WTC11 (cell line): ENCODE data around the gene PCNX4. TPM values are rescaled to one million over a fixed set of nuclear protein-coding genes. Genes with fewer than 3 reads are reported as not detected.

Experiments
- ATAC-seq: fragments of 200-7000 bp; cut with Tn5 transposase; 2 replicates; pipeline ENCODE4 v1.10.0; 2021; ENCODE audit warnings: mild to moderate bottlenecking, moderate library complexity
- CTCF ChIA-PET: fragments of 300-600 bp; sonication (Branson Sonifier 250); formaldehyde crosslinking; loops from one replicate; lab custom pipeline; 2021; ENCODE audit warnings: antibody characterized with exemption; lab: Charles Lee
- POLR2A ChIA-PET: fragments of 350-600 bp; sonication (Branson Sonifier 250); formaldehyde crosslinking; loops from one replicate; lab custom pipeline; 2021; ENCODE audit warnings: antibody characterized with exemption; lab: Charles Lee
- DNase-seq: peaks from one replicate; pipeline ENCODE4 v3.0.0; 2021; ENCODE audit warnings: low spot score
- H3K27ac Mint-ChIP-seq: 2 replicates; pipeline ENCODE4 v1.8.0; 2021; ENCODE audit warnings: mixed read lengths
- H3K27me3 Mint-ChIP-seq: 2 replicates; pipeline ENCODE4 v1.8.0; 2021; ENCODE audit warnings: low read depth, mild to moderate bottlenecking, moderate library complexity, mixed read lengths
- H3K36me3 Mint-ChIP-seq: 2 replicates; pipeline ENCODE4 v1.8.0; 2021; ENCODE audit warnings: mixed read lengths
- H3K4me1 Mint-ChIP-seq: 2 replicates; pipeline ENCODE4 v1.8.0; 2022; ENCODE audit warnings: mixed read lengths
- H3K4me3 Mint-ChIP-seq: 2 replicates; pipeline ENCODE4 v1.8.0; 2021; ENCODE audit warnings: mild to moderate bottlenecking, moderate library complexity, mixed read lengths
- H3K9me3 Mint-ChIP-seq: 2 replicates; pipeline ENCODE4 v1.8.0; 2021; ENCODE audit warnings: mixed read lengths
- ATF6 ChIP-seq: sonication (generic); formaldehyde crosslinking; IDR thresholded peaks from 2 replicates; pipeline ENCODE4 v1.8.1; 2023; ENCODE audit warnings: mild to moderate bottlenecking, missing genetic modification reagents
- ESRRA ChIP-seq: sonication (generic); formaldehyde crosslinking; IDR thresholded peaks from 2 replicates; pipeline ENCODE4 v1.8.1; 2022; ENCODE audit warnings: mild to moderate bottlenecking, missing genetic modification reagents, borderline replicate concordance
- FOXK1 ChIP-seq: sonication (generic); formaldehyde crosslinking; IDR thresholded peaks from 2 replicates; pipeline ENCODE4 v1.8.0; 2022; ENCODE audit warnings: mild to moderate bottlenecking, moderate library complexity, missing genetic modification reagents
- FOXP1 ChIP-seq: sonication (generic); formaldehyde crosslinking; IDR thresholded peaks from 2 replicates; pipeline ENCODE4 v1.8.0; 2022; ENCODE audit warnings: missing genetic modification reagents, mild to moderate bottlenecking, moderate library complexity, borderline replicate concordance
- KAT7 ChIP-seq: sonication (generic); formaldehyde crosslinking; IDR thresholded peaks from 2 replicates; pipeline ENCODE4 v1.8.1; 2023; ENCODE audit warnings: missing genetic modification reagents, mild to moderate bottlenecking, borderline replicate concordance
- NFATC4 ChIP-seq: fragments of 250-450 bp; sonication (Bioruptor Pico); IDR thresholded peaks from 2 replicates; pipeline ENCODE4 v1.9.0; 2021; ENCODE audit warnings: mild to moderate bottlenecking
- PRDM15 ChIP-seq: sonication (generic); formaldehyde crosslinking; IDR thresholded peaks from 2 replicates; pipeline ENCODE4 v1.8.0; 2022; ENCODE audit warnings: missing genetic modification reagents
- PRRX2 ChIP-seq: fragments of 250-450 bp; sonication (Bioruptor Pico); IDR thresholded peaks from 2 replicates; pipeline ENCODE4 v1.8.0; 2021; ENCODE audit warnings: mild to moderate bottlenecking
- RELA ChIP-seq: sonication (generic); formaldehyde crosslinking; IDR thresholded peaks from 2 replicates; pipeline ENCODE4 v1.8.1; 2022; ENCODE audit warnings: missing genetic modification reagents, mild to moderate bottlenecking, borderline replicate concordance
- SMAD3 ChIP-seq: sonication (generic); formaldehyde crosslinking; IDR thresholded peaks from 2 replicates; pipeline ENCODE4 v1.8.0; 2022; ENCODE audit warnings: missing genetic modification reagents, mild to moderate bottlenecking, borderline replicate concordance
- TEAD1 ChIP-seq: sonication (generic); formaldehyde crosslinking; IDR thresholded peaks from 2 replicates; pipeline ENCODE4 v1.8.0; 2022; ENCODE audit warnings: mild to moderate bottlenecking, missing genetic modification reagents
- ZBTB21 ChIP-seq: sonication (generic); formaldehyde crosslinking; IDR thresholded peaks from 2 replicates; pipeline ENCODE4 v1.8.1; 2023; ENCODE audit warnings: mild to moderate bottlenecking, missing genetic modification reagents, borderline replicate concordance
- ZSCAN18 ChIP-seq: fragments of 250-450 bp; sonication (Bioruptor Pico); IDR thresholded peaks from 2 replicates; pipeline ENCODE4 v2.1.2; 2022; ENCODE audit warnings: mild to moderate bottlenecking, moderate library complexity
- total RNA-seq: library from RNA; stranded (reverse); gene quantifications from 3 replicates; pipeline ENCODE4 v1.2.3, GENCODE V29; 2021
- TF ChIP-seq, protein P1 (sequence below): sonication (generic); formaldehyde crosslinking; IDR thresholded peaks from 2 replicates; pipeline ENCODE4 v1.8.0; 2023; ENCODE audit warnings: mild to moderate bottlenecking, missing genetic modification reagents
- TF ChIP-seq, protein P2 (sequence below): fragments of 250-450 bp; sonication (Bioruptor Pico); conservative IDR thresholded peaks from 2 replicates; pipeline ENCODE4 v1.9.0; 2021; ENCODE audit warnings: mild to moderate bottlenecking
- TF ChIP-seq, protein P3 (sequence below): sonication (generic); formaldehyde crosslinking; IDR thresholded peaks from 2 replicates; pipeline ENCODE4 v1.8.0; 2023; ENCODE audit warnings: missing genetic modification reagents, mild to moderate bottlenecking, borderline replicate concordance

PCNX4 gene
- total RNA-seq, 1 experiment from 2014 or later = 31.7 TPM

DNA sequence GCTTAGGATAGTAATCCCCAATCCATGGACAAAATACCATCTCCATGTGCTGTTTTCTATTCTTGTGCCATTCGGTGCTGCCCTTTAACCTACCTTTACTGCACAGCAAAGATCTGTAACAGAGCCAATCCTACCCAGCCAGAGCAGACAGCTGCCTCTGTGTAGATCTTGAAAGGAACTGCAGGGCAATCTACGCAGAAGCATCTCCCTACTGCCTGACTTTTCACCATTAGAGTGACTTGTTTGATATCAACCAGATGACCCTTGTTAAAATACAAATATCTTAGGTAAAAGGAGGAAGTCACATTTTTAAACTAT, 123.4 kb downstream of the PCNX4 start (continued):
- TF ChIP-seq ZBTB21 = no peak
- TF ChIP-seq, all 79 proteins: peak for 0

DNA sequence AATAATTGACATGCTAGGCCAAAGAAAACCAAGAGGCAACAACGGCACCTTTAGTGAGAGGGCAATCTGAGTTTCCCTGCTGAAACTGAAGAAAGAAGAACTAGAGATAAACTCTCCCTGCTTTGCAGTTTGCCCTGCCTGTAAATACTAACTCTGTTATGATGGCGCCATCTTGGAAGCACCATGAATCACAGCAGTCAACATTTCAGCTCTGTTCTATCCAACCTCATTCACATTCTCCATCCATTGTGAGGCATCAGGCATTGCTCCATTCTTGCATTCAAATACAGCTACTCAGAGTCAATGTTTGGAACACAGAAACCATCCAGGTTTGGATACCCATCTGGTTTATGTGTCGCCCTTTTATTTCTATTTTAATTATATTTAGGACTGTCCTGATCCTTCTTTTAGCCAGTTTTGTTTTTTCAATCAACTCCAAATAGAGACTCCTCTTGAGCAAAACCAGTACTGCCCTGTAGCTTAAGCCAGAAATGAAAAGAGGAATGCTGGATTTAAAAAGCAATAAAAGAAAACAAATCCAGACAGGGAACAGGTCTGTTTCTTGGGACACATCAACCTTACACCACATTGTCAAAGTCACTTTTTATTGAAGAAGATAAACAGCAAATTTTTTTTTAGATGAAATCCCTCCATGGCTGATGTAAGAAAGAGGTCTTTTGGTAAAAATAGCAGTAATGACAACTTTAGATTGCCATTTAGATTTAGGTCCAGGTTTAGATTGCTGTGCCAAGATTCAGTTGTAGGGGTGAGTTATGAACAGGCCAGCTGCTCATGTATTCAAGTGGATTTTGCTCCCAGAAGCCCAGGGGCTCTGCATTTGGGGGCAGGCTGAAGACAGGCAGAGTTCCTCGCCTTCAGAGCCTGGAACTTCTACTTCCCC, 124.0 kb downstream of the PCNX4 start:
- ChIA-PET POLR2A (interaction anchor here (2.0 kb wide), 1 partner anchor 33 kb away, joined by 6 read pairs; the partner anchor contains the start of gene PPM1A), CTCF (no interaction called here)
- no peak for DNase-seq
- TF ChIP-seq ESRRA (CRISPR knock-in tag) (no peak), RELA (CRISPR knock-in tag) (no peak), PRRX2 (CRISPR knock-in tag) (no peak), SMAD3 (CRISPR knock-in tag) (no peak), FOXK1 (CRISPR knock-in tag) (no peak), FOXP1 (no peak), KAT7 (CRISPR knock-in tag) (no peak), NFATC4 (CRISPR knock-in tag) (no peak)
- TF ChIP-seq, protein P1, sequence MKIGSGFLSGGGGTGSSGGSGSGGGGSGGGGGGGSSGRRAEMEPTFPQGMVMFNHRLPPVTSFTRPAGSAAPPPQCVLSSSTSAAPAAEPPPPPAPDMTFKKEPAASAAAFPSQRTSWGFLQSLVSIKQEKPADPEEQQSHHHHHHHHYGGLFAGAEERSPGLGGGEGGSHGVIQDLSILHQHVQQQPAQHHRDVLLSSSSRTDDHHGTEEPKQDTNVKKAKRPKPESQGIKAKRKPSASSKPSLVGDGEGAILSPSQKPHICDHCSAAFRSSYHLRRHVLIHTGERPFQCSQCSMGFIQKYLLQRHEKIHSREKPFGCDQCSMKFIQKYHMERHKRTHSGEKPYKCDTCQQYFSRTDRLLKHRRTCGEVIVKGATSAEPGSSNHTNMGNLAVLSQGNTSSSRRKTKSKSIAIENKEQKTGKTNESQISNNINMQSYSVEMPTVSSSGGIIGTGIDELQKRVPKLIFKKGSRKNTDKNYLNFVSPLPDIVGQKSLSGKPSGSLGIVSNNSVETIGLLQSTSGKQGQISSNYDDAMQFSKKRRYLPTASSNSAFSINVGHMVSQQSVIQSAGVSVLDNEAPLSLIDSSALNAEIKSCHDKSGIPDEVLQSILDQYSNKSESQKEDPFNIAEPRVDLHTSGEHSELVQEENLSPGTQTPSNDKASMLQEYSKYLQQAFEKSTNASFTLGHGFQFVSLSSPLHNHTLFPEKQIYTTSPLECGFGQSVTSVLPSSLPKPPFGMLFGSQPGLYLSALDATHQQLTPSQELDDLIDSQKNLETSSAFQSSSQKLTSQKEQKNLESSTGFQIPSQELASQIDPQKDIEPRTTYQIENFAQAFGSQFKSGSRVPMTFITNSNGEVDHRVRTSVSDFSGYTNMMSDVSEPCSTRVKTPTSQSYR (CRISPR knock-in tag) = no peak
- TF ChIP-seq, protein P2, sequence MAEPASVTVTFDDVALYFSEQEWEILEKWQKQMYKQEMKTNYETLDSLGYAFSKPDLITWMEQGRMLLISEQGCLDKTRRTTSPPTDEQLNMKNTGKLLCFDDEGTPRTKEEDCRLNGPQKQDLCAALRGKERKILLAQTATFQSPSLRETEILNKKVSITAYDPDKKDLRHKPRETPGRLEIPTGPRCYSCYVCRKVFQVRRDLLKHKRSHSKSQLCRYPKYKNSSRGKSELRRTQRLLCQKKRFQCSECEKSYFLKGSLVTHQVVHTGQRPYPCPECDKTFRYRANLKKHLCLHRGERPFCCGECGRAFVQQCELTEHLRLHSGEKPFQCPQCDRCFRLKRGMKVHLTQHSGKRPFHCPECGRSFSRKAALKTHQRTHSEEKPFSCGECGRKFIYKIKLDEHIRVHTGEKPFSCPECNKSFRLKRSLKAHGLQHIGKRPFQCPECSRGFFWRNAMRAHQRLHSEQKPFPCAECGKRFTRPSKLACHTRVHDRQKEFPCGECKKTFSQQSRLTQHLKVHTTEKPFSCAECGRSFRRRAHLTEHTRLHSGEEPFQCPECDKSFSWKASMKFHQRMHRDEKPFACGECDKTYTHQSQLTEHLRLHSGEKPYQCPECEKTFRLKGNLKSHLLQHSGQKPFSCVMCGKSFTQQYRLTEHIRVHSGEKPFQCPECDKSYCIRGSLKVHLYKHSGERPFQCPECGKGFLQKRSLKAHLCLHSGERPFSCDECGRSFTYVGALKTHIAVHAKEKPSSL (CRISPR knock-in tag) = no peak
- TF ChIP-seq, protein P3, sequence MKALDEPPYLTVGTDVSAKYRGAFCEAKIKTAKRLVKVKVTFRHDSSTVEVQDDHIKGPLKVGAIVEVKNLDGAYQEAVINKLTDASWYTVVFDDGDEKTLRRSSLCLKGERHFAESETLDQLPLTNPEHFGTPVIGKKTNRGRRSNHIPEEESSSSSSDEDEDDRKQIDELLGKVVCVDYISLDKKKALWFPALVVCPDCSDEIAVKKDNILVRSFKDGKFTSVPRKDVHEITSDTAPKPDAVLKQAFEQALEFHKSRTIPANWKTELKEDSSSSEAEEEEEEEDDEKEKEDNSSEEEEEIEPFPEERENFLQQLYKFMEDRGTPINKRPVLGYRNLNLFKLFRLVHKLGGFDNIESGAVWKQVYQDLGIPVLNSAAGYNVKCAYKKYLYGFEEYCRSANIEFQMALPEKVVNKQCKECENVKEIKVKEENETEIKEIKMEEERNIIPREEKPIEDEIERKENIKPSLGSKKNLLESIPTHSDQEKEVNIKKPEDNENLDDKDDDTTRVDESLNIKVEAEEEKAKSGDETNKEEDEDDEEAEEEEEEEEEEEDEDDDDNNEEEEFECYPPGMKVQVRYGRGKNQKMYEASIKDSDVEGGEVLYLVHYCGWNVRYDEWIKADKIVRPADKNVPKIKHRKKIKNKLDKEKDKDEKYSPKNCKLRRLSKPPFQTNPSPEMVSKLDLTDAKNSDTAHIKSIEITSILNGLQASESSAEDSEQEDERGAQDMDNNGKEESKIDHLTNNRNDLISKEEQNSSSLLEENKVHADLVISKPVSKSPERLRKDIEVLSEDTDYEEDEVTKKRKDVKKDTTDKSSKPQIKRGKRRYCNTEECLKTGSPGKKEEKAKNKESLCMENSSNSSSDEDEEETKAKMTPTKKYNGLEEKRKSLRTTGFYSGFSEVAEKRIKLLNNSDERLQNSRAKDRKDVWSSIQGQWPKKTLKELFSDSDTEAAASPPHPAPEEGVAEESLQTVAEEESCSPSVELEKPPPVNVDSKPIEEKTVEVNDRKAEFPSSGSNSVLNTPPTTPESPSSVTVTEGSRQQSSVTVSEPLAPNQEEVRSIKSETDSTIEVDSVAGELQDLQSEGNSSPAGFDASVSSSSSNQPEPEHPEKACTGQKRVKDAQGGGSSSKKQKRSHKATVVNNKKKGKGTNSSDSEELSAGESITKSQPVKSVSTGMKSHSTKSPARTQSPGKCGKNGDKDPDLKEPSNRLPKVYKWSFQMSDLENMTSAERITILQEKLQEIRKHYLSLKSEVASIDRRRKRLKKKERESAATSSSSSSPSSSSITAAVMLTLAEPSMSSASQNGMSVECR (CRISPR knock-in tag) = no peak
- H3K9me3 Mint-ChIP-seq = no peaks in the 10 kb centered on the region
- H3K4me1 Mint-ChIP-seq = peaks cover 10% of the 10 kb centered on the region
- H3K4me3 Mint-ChIP-seq = no peak overlapping the region
- no peaks in the 10 kb centered on the region for H3K27me3 Mint-ChIP-seq
- no peaks in the 10 kb centered on the region for H3K36me3 Mint-ChIP-seq
- no peak overlapping the region for H3K27ac Mint-ChIP-seq
- ATAC-seq = no peak

- Mint-ChIP-seq H3K27ac (no peak overlapping the region), H3K36me3 (no peaks in the 10 kb centered on the region), H3K4me3 (no peak overlapping the region), H3K27me3 (no peaks in the 10 kb centered on the region), H3K9me3 (no peaks in the 10 kb centered on the region), H3K4me1 (peaks cover 7% of the 10 kb centered on the region)
- ATAC-seq (no peak), DNase-seq (no peak)
- CTCF ChIA-PET = no interaction called here
- POLR2A ChIA-PET = no interaction called here
- TF ChIP-seq ZSCAN18 (CRISPR knock-in tag) (no peak), ATF6 (no peak), TEAD1 (CRISPR knock-in tag) (no peak), PRDM15 (CRISPR knock-in tag) (no peak)
Observed at GRCh38 chr14:60217713-60218112, 126.0 kb downstream of the PCNX4 start.
